Smooth muscle cell (in vitro differentiated cells): Measurements from ENCODE around the gene VPS25. TPM values are rescaled to one million over a fixed set of nuclear protein-coding genes. Genes with fewer than 3 reads are reported as not detected.
A peak's percentile ranks its signal among the peaks of the same experiment; 100 is the strongest.

Source experiments
- DNase-seq: peaks from one replicate; lab custom pipeline; 2025; ENCODE audit not compliant: unreplicated experiment; lab: John Stamatoyannopoulos, UW
- H2AFZ ChIP-seq: fragments of 200-600 bp; sonication (generic); 2 replicates; pipeline ENCODE4 v1.6.0; 2016; ENCODE audit warnings: antibody characterized with exemption, low read depth, mild to moderate bottlenecking
- H3F3A ChIP-seq: fragments of 200-600 bp; sonication (generic); 2 replicates; pipeline ENCODE4 v1.6.0; 2017; ENCODE audit warnings: antibody characterized with exemption, low read depth
- H3K27ac ChIP-seq: fragments of 200-600 bp; sonication (generic); 2 replicates; pipeline ENCODE4 v1.5.1; 2016; ENCODE audit warnings: low read depth, mild to moderate bottlenecking
- H3K27me3 ChIP-seq: fragments of 200-600 bp; sonication (generic); 2 replicates; pipeline ENCODE4 v1.6.1; 2016; ENCODE audit warnings: low read depth, mild to moderate bottlenecking
- H3K36me3 ChIP-seq: fragments of 200-600 bp; sonication (generic); 2 replicates; pipeline ENCODE4 v1.5.1; 2016; ENCODE audit warnings: low read depth
- H3K4me1 ChIP-seq: fragments of 200-600 bp; sonication (generic); 2 replicates; pipeline ENCODE4 v1.5.1; 2016; ENCODE audit warnings: low read depth
- H3K4me2 ChIP-seq: fragments of 200-600 bp; sonication (generic); 2 replicates; pipeline ENCODE4 v1.6.0; 2016; ENCODE audit warnings: mild to moderate bottlenecking
- H3K4me3 ChIP-seq: fragments of 200-600 bp; sonication (generic); 2 replicates; pipeline ENCODE4 v1.5.1; 2016; ENCODE audit warnings: mild to moderate bottlenecking
- H3K79me2 ChIP-seq: fragments of 200-600 bp; sonication (generic); 2 replicates; pipeline ENCODE4 v1.6.0; 2016; ENCODE audit warnings: low read depth, mild to moderate bottlenecking
- H3K9ac ChIP-seq: fragments of 200-600 bp; sonication (generic); 2 replicates; pipeline ENCODE4 v1.6.0; 2016; ENCODE audit warnings: low read depth
- H3K9me3 ChIP-seq: fragments of 200-600 bp; sonication (generic); replicated peaks from 2 replicates; pipeline ENCODE4 v1.5.1; 2016; ENCODE audit warnings: low read depth
- H4K20me1 ChIP-seq: fragments of 200-600 bp; sonication (generic); 2 replicates; pipeline ENCODE4 v1.6.0; 2016; ENCODE audit warnings: low read depth
- WGBS: methylation state at CpG from one replicate; pipeline ENCODE4 v1.1.7; 2016; ENCODE audit warnings: low lambda C conversion rate; 5-methylcytosine and 5-hydroxymethylcytosine counted together
- polyA plus RNA-seq: library from polyadenylated mRNA; unstranded; fragments of >200 nt; fragmentation: Nextera tagmentation; extraction: Ambion mirVana; gene quantifications from 2 replicates; pipeline ENCODE4 v1.2.1, GENCODE V29; 2016
- total RNA-seq: library from RNA; depleted of rRNA; stranded (reverse); fragments of >200 nt; gene quantifications from 2 replicates; pipeline ENCODE4 v1.2.3, GENCODE V29; 2014
- TF ChIP-seq, protein P1 (sequence below): fragments of 200-600 bp; sonication (generic); IDR thresholded peaks from 2 replicates; pipeline ENCODE4 v1.5.1; 2017; ENCODE audit warnings: borderline replicate concordance, mild to moderate bottlenecking, antibody characterized with exemption; ENCODE audit not compliant: insufficient read depth, poor library complexity, severe bottlenecking

VPS25 gene
- total and polyA plus RNA-seq, 2 experiments from 2014 or later: 91.0 to 129 TPM

DNA sequence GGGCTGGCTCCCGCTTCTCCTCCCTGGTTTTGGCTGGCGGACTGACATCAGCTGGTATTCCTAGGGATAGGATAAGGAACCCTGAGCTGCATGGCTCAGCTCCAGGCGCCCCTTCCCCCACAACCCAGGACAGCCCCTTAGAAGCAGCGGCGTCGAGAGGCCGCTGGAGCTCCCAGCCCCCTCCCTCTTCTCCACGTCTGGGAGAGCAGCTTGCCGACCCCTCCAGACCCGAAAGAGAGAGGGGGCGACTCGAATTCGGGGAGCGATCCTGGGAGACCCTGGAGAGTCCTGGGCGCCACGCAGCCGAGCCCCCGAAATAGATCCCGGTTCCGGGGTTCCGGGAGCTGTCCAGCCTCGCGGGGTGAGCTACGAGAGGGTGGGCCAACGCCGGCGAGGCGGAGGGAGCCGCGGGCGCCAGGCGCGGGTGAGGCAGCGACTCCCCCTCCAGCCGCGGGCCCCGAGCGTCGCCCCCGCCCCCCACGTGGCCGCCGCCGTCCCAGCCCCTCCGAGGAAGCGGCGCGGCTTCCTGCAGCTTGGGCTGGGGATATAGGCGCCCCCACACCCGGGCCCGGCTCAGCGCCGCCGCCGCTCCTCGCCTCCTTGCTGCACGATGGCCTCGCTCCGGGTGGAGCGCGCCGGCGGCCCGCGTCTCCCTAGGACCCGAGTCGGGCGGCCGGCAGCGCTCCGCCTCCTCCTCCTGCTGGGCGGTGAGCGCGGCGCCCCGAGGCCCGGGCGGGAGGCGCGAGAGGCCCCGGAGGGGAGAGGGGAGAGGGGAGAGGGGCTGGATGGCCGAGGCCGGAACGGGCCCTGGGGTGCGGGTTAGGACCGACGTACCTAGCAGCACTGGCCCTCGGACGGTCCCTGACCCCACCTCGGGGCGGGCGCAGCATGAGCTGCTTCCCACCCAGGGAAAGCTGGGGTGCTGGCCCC lies 12.3 kb upstream of the VPS25 start, which contains the start of gene RAMP2:
Gene RAMP2, plus strand, starts transcription at position 576 of the 930 bp plus-strand sequence. Its CDS starts 35 bp downstream, at position 611.
- TF ChIP-seq, protein P1, sequence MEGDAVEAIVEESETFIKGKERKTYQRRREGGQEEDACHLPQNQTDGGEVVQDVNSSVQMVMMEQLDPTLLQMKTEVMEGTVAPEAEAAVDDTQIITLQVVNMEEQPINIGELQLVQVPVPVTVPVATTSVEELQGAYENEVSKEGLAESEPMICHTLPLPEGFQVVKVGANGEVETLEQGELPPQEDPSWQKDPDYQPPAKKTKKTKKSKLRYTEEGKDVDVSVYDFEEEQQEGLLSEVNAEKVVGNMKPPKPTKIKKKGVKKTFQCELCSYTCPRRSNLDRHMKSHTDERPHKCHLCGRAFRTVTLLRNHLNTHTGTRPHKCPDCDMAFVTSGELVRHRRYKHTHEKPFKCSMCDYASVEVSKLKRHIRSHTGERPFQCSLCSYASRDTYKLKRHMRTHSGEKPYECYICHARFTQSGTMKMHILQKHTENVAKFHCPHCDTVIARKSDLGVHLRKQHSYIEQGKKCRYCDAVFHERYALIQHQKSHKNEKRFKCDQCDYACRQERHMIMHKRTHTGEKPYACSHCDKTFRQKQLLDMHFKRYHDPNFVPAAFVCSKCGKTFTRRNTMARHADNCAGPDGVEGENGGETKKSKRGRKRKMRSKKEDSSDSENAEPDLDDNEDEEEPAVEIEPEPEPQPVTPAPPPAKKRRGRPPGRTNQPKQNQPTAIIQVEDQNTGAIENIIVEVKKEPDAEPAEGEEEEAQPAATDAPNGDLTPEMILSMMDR: no peak
- Histone ChIP-seq H3K9me3 (no peaks in the 10 kb centered on the region), H3K4me2 (peak within 1 kb of the TSS; percentile 94), H3K27ac (no peak within 1 kb of the TSS), H4K20me1 (no peaks in the 10 kb centered on the region), H3K27me3 (peaks cover 8% of the 10 kb centered on the region), H3K9ac (no peak within 1 kb of the TSS), H3K79me2 (no peaks in the 10 kb centered on the region), H3K36me3 (no peaks in the 10 kb centered on the region), H3F3A (no peaks in the 10 kb centered on the region), H3K4me1 (no peaks in the 10 kb centered on the region), H2AFZ (peak within 1 kb of the TSS; percentile 85), H3K4me3 (peak within 1 kb of the TSS; percentile 58)
- no peak for DNase-seq
- WGBS: 6% methylated on average over 50 of the region's 92 CpGs

DNA sequence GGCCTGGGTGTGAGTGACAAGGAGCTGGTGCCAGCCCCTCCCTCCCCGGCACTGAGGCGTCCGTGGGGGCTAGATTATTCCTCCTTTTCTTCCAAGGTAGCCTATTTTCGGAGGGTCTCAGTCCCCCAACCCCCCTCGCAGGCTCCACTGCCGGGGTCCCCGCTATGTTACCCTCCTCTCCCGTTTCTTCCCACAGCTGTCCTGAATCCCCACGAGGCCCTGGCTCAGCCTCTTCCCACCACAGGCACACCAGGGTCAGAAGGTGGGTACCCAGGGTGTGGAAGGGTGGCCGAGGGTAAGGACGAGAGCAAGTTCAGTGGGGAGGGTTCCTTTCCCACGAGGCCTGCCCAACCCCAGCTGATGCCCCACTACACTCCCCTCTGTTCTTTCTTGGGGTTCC lies 11.6 kb upstream of the VPS25 start:
- peaks cover 8% of the 10 kb centered on the region for H3K27me3 ChIP-seq
- H3K27ac ChIP-seq: no peak overlapping the region
- H3K4me2 ChIP-seq: peak overlapping the region; percentile 94
- no peak overlapping the region for H3K9ac ChIP-seq
- H3K79me2 ChIP-seq: no peaks in the 10 kb centered on the region
- 77% methylated on average over 12 of the region's 12 CpGs for WGBS
- H4K20me1 ChIP-seq: no peaks in the 10 kb centered on the region
- no peaks in the 10 kb centered on the region for H3F3A ChIP-seq
- no peak for DNase-seq
- TF ChIP-seq, protein P1: no peak
- H3K4me3 ChIP-seq: peak overlapping the region; percentile 58
- H2AFZ ChIP-seq: peak overlapping the region; percentile 85
- no peaks in the 10 kb centered on the region for H3K4me1 ChIP-seq
- no peaks in the 10 kb centered on the region for H3K9me3 ChIP-seq
- no peaks in the 10 kb centered on the region for H3K36me3 ChIP-seq

DNA sequence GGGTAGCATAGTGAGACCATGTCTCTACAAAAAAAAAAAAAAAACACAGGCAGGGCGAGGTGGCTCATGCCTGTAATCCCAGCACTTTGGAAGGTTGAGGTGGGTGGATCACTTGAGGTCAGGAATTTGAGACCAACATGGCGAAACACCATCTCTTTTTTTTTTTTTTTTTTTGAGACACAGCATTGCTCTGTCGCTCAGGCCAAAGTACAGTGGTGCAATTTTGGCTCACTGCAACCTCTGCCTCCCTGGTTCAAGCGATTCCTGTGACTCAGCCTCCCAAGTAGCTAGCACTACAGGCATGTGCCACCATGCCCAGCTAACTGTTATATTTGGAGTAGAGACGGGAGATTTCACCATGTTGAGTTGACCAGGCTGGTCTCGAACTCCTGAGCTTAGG lies 7.1 kb upstream of the VPS25 start:
- no peak for DNase-seq
- H3K27ac ChIP-seq: no peak overlapping the region
- H3K4me3 ChIP-seq: no peak overlapping the region
- WGBS: 94% methylated on average over 6 of the region's 6 CpGs
- no peak overlapping the region for H3K4me2 ChIP-seq
- no peaks in the 10 kb centered on the region for H3K4me1 ChIP-seq
- no peaks in the 10 kb centered on the region for H3K9me3 ChIP-seq
- H2AFZ ChIP-seq: no peak overlapping the region
- no peaks in the 10 kb centered on the region for H4K20me1 ChIP-seq
- no peaks in the 10 kb centered on the region for H3K27me3 ChIP-seq
- H3F3A ChIP-seq: no peaks in the 10 kb centered on the region
- H3K36me3 ChIP-seq: no peaks in the 10 kb centered on the region
- H3K9ac ChIP-seq: no peak overlapping the region
- TF ChIP-seq, protein P1: no peak
- no peaks in the 10 kb centered on the region for H3K79me2 ChIP-seq
